HG02678 (cell line): Measurements from ENCODE around the gene NUDT6.
A peak's percentile ranks its signal among the peaks of the same experiment; 100 is the strongest.

Experiments
- ATAC-seq: cut with Tn5 transposase; IDR thresholded peaks from one replicate; pipeline ENCODE4 v1.9.1; 2021; ENCODE audit warnings: mild to moderate bottlenecking, moderate library complexity; ENCODE audit not compliant: unreplicated experiment

NUDT6 gene

GRCh38 chr4:122914938-122915337 lies 7.5 kb downstream of the NUDT6 start:
- no peak for ATAC-seq

GRCh38 chr4:122914292-122914904 lies 8.0 kb downstream of the NUDT6 start:
- peak; percentile 88 for ATAC-seq

- ATAC-seq = no peak
These were observed 9.4 kb downstream of the NUDT6 start for GRCh38 chr4:122912810-122913575.

GRCh38 chr4:122911588-122911987 lies 10.8 kb downstream of the NUDT6 start:
- no peak for ATAC-seq

GRCh38 chr4:122909683-122910082 lies 12.7 kb downstream of the NUDT6 start:
- ATAC-seq = no peak

GRCh38 chr4:122908223-122908622 lies 14.2 kb downstream of the NUDT6 start:
- ATAC-seq = no peak

GRCh38 chr4:122906859-122907305 lies 15.5 kb downstream of the NUDT6 start:
- ATAC-seq = no peak

GRCh38 chr4:122903766-122904288 lies 18.6 kb downstream of the NUDT6 start:
- ATAC-seq = no peak

GRCh38 chr4:122901247-122902010 lies 21.0 kb downstream of the NUDT6 start:
- ATAC-seq = no peak

- ATAC-seq = no peak
These were observed 22.1 kb downstream of the NUDT6 start for GRCh38 chr4:122900314-122900713.

GRCh38 chr4:122899682-122900081 lies 22.7 kb downstream of the NUDT6 start:
- ATAC-seq = no peak

GRCh38 chr4:122898370-122899150 lies 23.8 kb downstream of the NUDT6 start:
- no peak for ATAC-seq

- ATAC-seq = no peak
These were observed 26.1 kb downstream of the NUDT6 start for GRCh38 chr4:122896270-122896669.

- ATAC-seq = no peak
These were observed 26.9 kb downstream of the NUDT6 start for GRCh38 chr4:122895336-122895995.

GRCh38 chr4:122894827-122895226 lies 27.6 kb downstream of the NUDT6 start:
- ATAC-seq = no peak

- no peak for ATAC-seq
These were observed 32.1 kb downstream of the NUDT6 start for GRCh38 chr4:122890147-122890795.

- no peak for ATAC-seq
These were observed 32.7 kb downstream of the NUDT6 start for GRCh38 chr4:122889726-122890125.

- no peak for ATAC-seq
These were observed 37.9 kb downstream of the NUDT6 start for GRCh38 chr4:122884499-122884898.

- ATAC-seq = no peak
These were observed 39.3 kb downstream of the NUDT6 start for GRCh38 chr4:122882857-122883735.
